Activated T-helper 2 cell treated with anti-CD3 and anti-CD28 coated beads, Interferon-gamma antibody, Interleukin-2, Interleukin-4, amounts not matched to agents 10 μg/mL and 5 μg/mL and 100 μg/mL, durations not matched to agents 14 hours and 24 hours and 36 hours (primary cell): Measurements from ENCODE around the gene STAM. TPM values are rescaled to one million over a fixed set of nuclear protein-coding genes. Genes with fewer than 3 reads are reported as not detected.
"Not testable (repeated sequence)": the region's sequence is repeated elsewhere in the genome, so short reads cannot be mapped to it uniquely, and the experiment has no call there.

Experiments
- DNase-seq: peaks from one replicate; pipeline ENCODE4 v3.0.0; 2021; ENCODE audit warnings: low spot score
- H3K27ac Mint-ChIP-seq: one replicate; pipeline ENCODE4 v1.8.0; 2021; ENCODE audit warnings: mixed read lengths
- H3K27me3 Mint-ChIP-seq: one replicate; pipeline ENCODE4 v1.8.0; 2021; ENCODE audit warnings: low read depth, mixed read lengths
- H3K36me3 Mint-ChIP-seq: one replicate; pipeline ENCODE4 v1.8.0; 2021; ENCODE audit warnings: low read depth, mixed read lengths
- H3K4me1 Mint-ChIP-seq: one replicate; pipeline ENCODE4 v1.8.0; 2021; ENCODE audit warnings: low read depth, mixed read lengths
- H3K4me3 Mint-ChIP-seq: one replicate; pipeline ENCODE4 v1.8.0; 2021; ENCODE audit warnings: low read depth, mild to moderate bottlenecking, moderate library complexity, mixed read lengths
- H3K9me3 Mint-ChIP-seq: one replicate; pipeline ENCODE4 v1.8.0; 2021; ENCODE audit warnings: mixed read lengths
- intact Hi-C: fragments of 100-400 bp; cut with micrococcal nuclease; formaldehyde crosslinking; loops from one replicate; pipeline ENCODE4 v1.15.1; 2023
- total RNA-seq: library from RNA; stranded (reverse); gene quantifications from 2 replicates; pipeline ENCODE4 v1.2.3, GENCODE V29; 2022

Gene STAM
- total RNA-seq, 1 donor from 2014 or later, result 33.8 TPM

- Mint-ChIP-seq H3K36me3 (no peaks in the 10 kb centered on the region), H3K27me3 (peaks cover 24% of the 10 kb centered on the region), H3K9me3 (no peaks in the 10 kb centered on the region), H3K4me3 (no peak overlapping the region), H3K4me1 (no peaks in the 10 kb centered on the region), H3K27ac (no peak overlapping the region)
- intact Hi-C loops, result no loop called here
- DNase-seq, result no peak
Observed at GRCh38 chr10:17624996-17625395, 19.0 kb upstream of the STAM start.

GRCh38 chr10:17626656-17627055 lies 17.3 kb upstream of the STAM start:
- Mint-ChIP-seq H3K36me3 (no peaks in the 10 kb centered on the region), H3K4me3 (no peak overlapping the region), H3K9me3 (no peaks in the 10 kb centered on the region), H3K27me3 (peaks cover 24% of the 10 kb centered on the region), H3K27ac (no peak overlapping the region), H3K4me1 (no peaks in the 10 kb centered on the region)
- intact Hi-C loops, result no loop called here
- no peak for DNase-seq

GRCh38 chr10:17632590-17632989 lies 11.4 kb upstream of the STAM start:
- H3K9me3 Mint-ChIP-seq, H3K4me3 Mint-ChIP-seq, H3K36me3 Mint-ChIP-seq, intact Hi-C loops, H3K4me1 Mint-ChIP-seq, DNase-seq, H3K27ac Mint-ChIP-seq: not testable (repeated sequence)
- peaks cover 27% of the 10 kb centered on the region for H3K27me3 Mint-ChIP-seq

GRCh38 chr10:17633353-17633752 lies 10.6 kb upstream of the STAM start:
- no peak for DNase-seq
- Mint-ChIP-seq H3K27me3 (peaks cover 29% of the 10 kb centered on the region), H3K36me3 (no peaks in the 10 kb centered on the region), H3K4me3 (no peak overlapping the region), H3K9me3 (no peaks in the 10 kb centered on the region), H3K27ac (no peak overlapping the region), H3K4me1 (peaks cover 2% of the 10 kb centered on the region)
- intact Hi-C loops, result no loop called here

GRCh38 chr10:17637869-17638268 lies 6.1 kb upstream of the STAM start:
- H3K27ac Mint-ChIP-seq, result no peak overlapping the region
- H3K36me3 Mint-ChIP-seq, result no peaks in the 10 kb centered on the region
- no peak for DNase-seq
- intact Hi-C loops, result no loop called here
- H3K27me3 Mint-ChIP-seq, result peaks cover 24% of the 10 kb centered on the region
- no peak overlapping the region for H3K4me3 Mint-ChIP-seq
- no peaks in the 10 kb centered on the region for H3K9me3 Mint-ChIP-seq
- peaks cover 8% of the 10 kb centered on the region for H3K4me1 Mint-ChIP-seq

- H3K27me3 Mint-ChIP-seq, result peaks cover 12% of the 10 kb centered on the region
- no peak overlapping the region for H3K4me3 Mint-ChIP-seq
- peaks cover 5% of the 10 kb centered on the region for H3K36me3 Mint-ChIP-seq
- intact Hi-C loops, result loop anchor here (10.0 kb wide), 1 partner anchor 1014 kb away; the partner anchor contains the start of genes ARL5B and NSUN6
- H3K4me1 Mint-ChIP-seq, result peaks cover 13% of the 10 kb centered on the region
- no peaks in the 10 kb centered on the region for H3K9me3 Mint-ChIP-seq
- no peak overlapping the region for H3K27ac Mint-ChIP-seq
- no peak for DNase-seq
Observed at GRCh38 chr10:17640331-17640816, 3.6 kb upstream of the STAM start.

- peaks cover under 1% of the 10 kb centered on the region for H3K27me3 Mint-ChIP-seq
- peak overlapping the region; percentile 98 for H3K4me3 Mint-ChIP-seq
- H3K4me1 Mint-ChIP-seq, result peaks cover 38% of the 10 kb centered on the region
- DNase-seq, result no peak
- H3K9me3 Mint-ChIP-seq, result peaks cover 7% of the 10 kb centered on the region
- intact Hi-C loops, result loop anchor here (10.0 kb wide), 1 partner anchor 1011 kb away; the partner anchor contains the start of genes ARL5B and NSUN6
- peaks cover 24% of the 10 kb centered on the region for H3K36me3 Mint-ChIP-seq
- peak overlapping the region; percentile 99 for H3K27ac Mint-ChIP-seq
Observed at GRCh38 chr10:17643339-17643754, 604 bp upstream of the STAM start.

GRCh38 chr10:17644485-17644943 lies 563 bp downstream of the STAM start:
- peak overlapping the region; percentile 98 for H3K4me3 Mint-ChIP-seq
- H3K9me3 Mint-ChIP-seq, result peaks cover 10% of the 10 kb centered on the region
- peaks cover 35% of the 10 kb centered on the region for H3K36me3 Mint-ChIP-seq
- H3K4me1 Mint-ChIP-seq, result peaks cover 47% of the 10 kb centered on the region
- no peaks in the 10 kb centered on the region for H3K27me3 Mint-ChIP-seq
- DNase-seq, result no peak
- peak overlapping the region; percentile 99 for H3K27ac Mint-ChIP-seq
- intact Hi-C loops, result loop anchor here (1.0 to 10.0 kb wide), 3 partner anchors 27 to 1010 kb away; partner anchors contain the start of genes ARL5B, HACD1, NSUN6 and RSU1

- peak overlapping the region; percentile 98 for H3K4me3 Mint-ChIP-seq
- H3K36me3 Mint-ChIP-seq, result peaks cover 47% of the 10 kb centered on the region
- peaks cover 57% of the 10 kb centered on the region for H3K4me1 Mint-ChIP-seq
- intact Hi-C loops, result loop anchor here (1.0 to 10.0 kb wide), 7 partner anchors 10 to 1009 kb away; partner anchors contain the start of genes ARL5B and NSUN6
- no peaks in the 10 kb centered on the region for H3K27me3 Mint-ChIP-seq
- H3K9me3 Mint-ChIP-seq, result peaks cover 10% of the 10 kb centered on the region
- no peak for DNase-seq
- peak overlapping the region; percentile 99 for H3K27ac Mint-ChIP-seq
Observed at GRCh38 chr10:17645621-17646345, 1.8 kb downstream of the STAM start.

- peaks cover 63% of the 10 kb centered on the region for H3K36me3 Mint-ChIP-seq
- intact Hi-C loops, result loop anchor here (2.0 to 10.0 kb wide), 4 partner anchors 21 to 1007 kb away; partner anchors contain the start of genes ARL5B and NSUN6
Observed at GRCh38 chr10:17647326-17647725, 3.4 kb downstream of the STAM start.

GRCh38 chr10:17648243-17649035 lies 4.5 kb downstream of the STAM start:
- Mint-ChIP-seq H3K4me3 (peak overlapping the region; percentile 49), H3K27me3 (no peaks in the 10 kb centered on the region), H3K36me3 (peaks cover 74% of the 10 kb centered on the region), H3K4me1 (peaks cover 60% of the 10 kb centered on the region), H3K9me3 (peaks cover 33% of the 10 kb centered on the region), H3K27ac (peak overlapping the region; percentile 82)
- intact Hi-C loops, result loop anchor here (5.0 to 10.0 kb wide), 2 partner anchors 416 to 1006 kb away; partner anchors contain the start of genes ARL5B and NSUN6
- peak; percentile 41 for DNase-seq

More at GRCh38 chr10:17647326-17647725, 3.4 kb downstream of the STAM start:
- H3K27me3 Mint-ChIP-seq, result no peaks in the 10 kb centered on the region
- H3K27ac Mint-ChIP-seq, result peak overlapping the region; percentile 74
- H3K9me3 Mint-ChIP-seq, result peaks cover 22% of the 10 kb centered on the region
- peak overlapping the region; percentile 53 for H3K4me3 Mint-ChIP-seq
- no peak for DNase-seq
- peaks cover 62% of the 10 kb centered on the region for H3K4me1 Mint-ChIP-seq

- Mint-ChIP-seq H3K27ac (peak overlapping the region; percentile 82), H3K4me1 (peaks cover 64% of the 10 kb centered on the region), H3K27me3 (no peaks in the 10 kb centered on the region), H3K36me3 (peaks cover 80% of the 10 kb centered on the region), H3K4me3 (peak overlapping the region; percentile 49), H3K9me3 (peaks cover 39% of the 10 kb centered on the region)
- DNase-seq, result no peak
- intact Hi-C loops, result loop anchor here (5.0 to 10.0 kb wide), 2 partner anchors 417 to 1006 kb away; partner anchors contain the start of genes ARL5B and NSUN6
Observed at GRCh38 chr10:17649052-17649451, 5.1 kb downstream of the STAM start.
